ENCODE data around the gene EDEM2. TPM values are rescaled to one million over a fixed set of nuclear protein-coding genes. Genes with fewer than 3 reads are reported as not detected.
"Not testable (repeated sequence)": the region's sequence is repeated elsewhere in the genome, so short reads cannot be mapped to it uniquely, and the experiment has no call there.

The EDEM2 gene
- total and polyA plus RNA-seq, 11 donors: 6.0 to 30.3 (median 14.4) TPM

DNA sequence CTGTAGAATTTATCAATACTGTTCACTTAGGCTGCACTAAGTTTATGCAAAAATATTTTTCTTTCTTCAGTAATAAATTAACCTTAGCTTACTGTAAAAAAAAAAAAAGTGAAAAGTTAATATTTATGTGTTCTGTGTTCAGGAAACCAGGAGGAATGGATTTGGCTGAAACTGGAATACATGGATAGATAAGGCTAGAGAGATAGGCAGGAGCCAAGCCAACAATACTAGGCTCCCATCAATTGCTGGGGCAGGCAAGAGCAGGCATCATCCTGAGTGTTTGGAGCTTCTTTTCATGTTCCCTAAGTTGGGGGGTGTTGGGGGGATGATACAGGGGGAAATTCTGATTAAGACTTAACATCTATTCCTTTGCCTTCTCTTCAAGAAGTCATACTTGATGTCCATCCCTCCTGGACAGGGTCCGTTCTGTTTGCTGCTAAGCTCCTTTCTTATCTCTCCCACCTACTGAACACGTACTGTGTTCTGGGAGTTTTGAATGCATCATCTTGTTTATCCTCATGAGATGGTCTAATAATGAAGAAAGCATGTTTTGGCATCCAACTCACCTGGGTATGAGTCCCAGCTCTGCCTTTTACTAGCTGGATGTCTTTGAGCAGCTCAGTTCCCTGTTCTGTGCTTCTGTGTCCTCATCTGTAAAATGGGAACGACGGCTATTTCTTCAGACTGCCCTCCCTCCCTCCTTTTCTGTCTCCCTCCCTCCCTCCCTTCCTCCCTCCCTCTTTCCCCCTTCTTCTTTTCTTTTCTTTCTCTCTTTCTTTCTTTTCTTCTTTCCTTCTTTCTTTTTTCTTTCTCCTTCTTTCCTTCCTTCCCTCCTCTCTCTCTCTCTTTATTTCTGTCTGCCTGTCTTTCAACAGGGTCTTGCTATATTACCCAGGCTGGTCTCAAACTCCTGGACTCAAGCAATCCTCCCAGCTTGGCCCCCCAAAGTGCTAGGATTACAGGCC lies 18.4 kb upstream of the EDEM2 start:
- WGBS, 4 donors: 70 to 78% (median 72%) methylated on average over 4 of the region's 4 CpGs
- ATAC-seq: no peak
- H3K4me1 ChIP-seq: peaks cover 0 to 28% (median 16%) of the 10 kb centered on the region in 12 donors
- H3K4me3 ChIP-seq: no peak overlapping the region
- no peak for DNase-seq
- intact Hi-C loops (cut with DNase I): loop anchor here in 2 of 10 donors (2.0 to 5.0 kb wide), 2 partner anchors 37 to 73 kb away; partner anchors contain the start of gene TRPC4AP (in 1 of the 2)
- peaks cover 0 to 5% (median 0%) of the 10 kb centered on the region in 12 donors for H3K9me3 ChIP-seq
- H3K27me3 ChIP-seq: no peaks in the 10 kb centered on the region
- no peak for TF ChIP-seq POLR2A (IDR thresholded peaks at IDR 0.05)
- TF ChIP-seq, protein P1, sequence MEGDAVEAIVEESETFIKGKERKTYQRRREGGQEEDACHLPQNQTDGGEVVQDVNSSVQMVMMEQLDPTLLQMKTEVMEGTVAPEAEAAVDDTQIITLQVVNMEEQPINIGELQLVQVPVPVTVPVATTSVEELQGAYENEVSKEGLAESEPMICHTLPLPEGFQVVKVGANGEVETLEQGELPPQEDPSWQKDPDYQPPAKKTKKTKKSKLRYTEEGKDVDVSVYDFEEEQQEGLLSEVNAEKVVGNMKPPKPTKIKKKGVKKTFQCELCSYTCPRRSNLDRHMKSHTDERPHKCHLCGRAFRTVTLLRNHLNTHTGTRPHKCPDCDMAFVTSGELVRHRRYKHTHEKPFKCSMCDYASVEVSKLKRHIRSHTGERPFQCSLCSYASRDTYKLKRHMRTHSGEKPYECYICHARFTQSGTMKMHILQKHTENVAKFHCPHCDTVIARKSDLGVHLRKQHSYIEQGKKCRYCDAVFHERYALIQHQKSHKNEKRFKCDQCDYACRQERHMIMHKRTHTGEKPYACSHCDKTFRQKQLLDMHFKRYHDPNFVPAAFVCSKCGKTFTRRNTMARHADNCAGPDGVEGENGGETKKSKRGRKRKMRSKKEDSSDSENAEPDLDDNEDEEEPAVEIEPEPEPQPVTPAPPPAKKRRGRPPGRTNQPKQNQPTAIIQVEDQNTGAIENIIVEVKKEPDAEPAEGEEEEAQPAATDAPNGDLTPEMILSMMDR (IDR thresholded peaks at IDR 0.05): no peak
- no peaks in the 10 kb centered on the region for H3K36me3 ChIP-seq
- H3K27ac ChIP-seq: peak overlapping the region in 9 of 12 donors; percentile 2 to 57 (median 37)

DNA sequence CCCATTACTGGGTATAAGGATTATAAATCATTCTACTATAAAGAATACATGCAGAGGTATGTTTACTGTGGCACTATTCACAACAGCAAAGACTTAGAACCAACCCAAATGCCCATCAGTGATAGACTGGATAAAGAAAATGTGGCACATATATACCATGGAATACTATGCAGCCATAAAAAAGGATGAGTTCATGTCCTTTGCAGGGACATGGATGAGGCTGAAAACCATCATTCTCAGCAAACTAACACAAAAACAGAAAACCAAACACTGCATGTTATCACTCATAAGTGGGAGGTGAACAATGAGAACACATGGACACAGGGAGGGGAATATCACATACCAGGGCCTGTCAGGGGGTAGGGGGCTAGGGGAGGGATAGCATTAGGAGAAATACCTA lies 17.4 kb upstream of the EDEM2 start:
- DNase-seq; H3K4me3 ChIP-seq; H3K9me3 ChIP-seq; H3K27ac ChIP-seq; ATAC-seq; intact Hi-C loops (cut with DNase I); H3K27me3 ChIP-seq; H3K36me3 ChIP-seq: not testable (repeated sequence)
- H3K4me1 ChIP-seq: peaks cover 0 to 28% (median 16%) of the 10 kb centered on the region in 12 donors

DNA sequence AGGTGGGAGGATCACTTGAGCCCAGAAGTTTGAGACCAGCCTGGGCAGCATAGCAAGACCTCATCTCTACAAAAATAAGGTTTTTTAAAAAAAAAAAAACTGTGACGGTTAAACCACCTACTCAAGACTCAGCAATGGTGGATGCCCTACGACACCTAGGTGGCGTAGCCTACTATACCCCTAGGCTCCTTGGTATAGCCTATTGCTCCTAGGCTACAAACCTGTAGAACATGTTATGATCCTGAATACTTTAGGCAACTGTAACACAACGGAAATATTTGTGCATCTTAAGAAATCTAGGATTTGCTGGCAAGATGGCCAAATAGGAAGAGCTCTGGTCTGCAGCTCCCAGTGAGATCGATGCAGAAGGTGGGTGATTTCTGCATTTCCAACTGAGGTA lies 13.2 kb upstream of the EDEM2 start:
- WGBS, 4 donors: 91 to 97% (median 95%) methylated on average over 5 of the region's 5 CpGs
- H3K4me3 ChIP-seq; H3K27me3 ChIP-seq; intact Hi-C loops (cut with DNase I); H3K9me3 ChIP-seq; H3K36me3 ChIP-seq; ATAC-seq; H3K27ac ChIP-seq; H3K4me1 ChIP-seq; DNase-seq: not testable (repeated sequence)

DNA sequence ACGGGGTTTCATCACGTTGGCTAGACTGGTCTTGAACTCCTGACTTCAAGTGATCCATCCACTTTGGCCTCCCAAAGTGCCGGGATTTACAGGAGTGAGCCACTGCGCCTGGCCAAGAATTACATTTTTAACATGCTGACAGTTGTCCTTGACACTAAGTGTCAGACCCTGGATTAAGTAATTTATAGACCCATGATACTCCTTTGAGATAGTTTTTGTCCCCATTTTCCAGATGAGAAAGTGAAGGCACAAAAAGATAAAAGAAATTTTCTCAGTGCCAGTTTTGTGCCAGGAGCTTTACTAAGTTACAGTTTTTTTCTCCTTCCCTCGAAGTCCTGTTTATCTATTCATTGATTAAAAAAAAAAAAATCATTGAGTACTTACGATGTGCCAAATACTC lies 9.8 kb upstream of the EDEM2 start:
- intact Hi-C loops (cut with DNase I): no loop called here
- Histone ChIP-seq H3K4me1 (peaks cover 0 to 6% (median 0%) of the 10 kb centered on the region in 12 donors), H3K27me3 (no peaks in the 10 kb centered on the region), H3K9me3 (no peaks in the 10 kb centered on the region), H3K4me3 (no peak overlapping the region), H3K36me3 (no peaks in the 10 kb centered on the region), H3K27ac (no peak overlapping the region)
- 88 to 95% (median 91%) methylated on average over 6 of the region's 6 CpGs for WGBS, 4 donors
- TF ChIP-seq, protein P1 (IDR thresholded peaks at IDR 0.05): no peak
- no peak for TF ChIP-seq POLR2A (IDR thresholded peaks at IDR 0.05)
- DNase-seq: no peak
- ATAC-seq: no peak

DNA sequence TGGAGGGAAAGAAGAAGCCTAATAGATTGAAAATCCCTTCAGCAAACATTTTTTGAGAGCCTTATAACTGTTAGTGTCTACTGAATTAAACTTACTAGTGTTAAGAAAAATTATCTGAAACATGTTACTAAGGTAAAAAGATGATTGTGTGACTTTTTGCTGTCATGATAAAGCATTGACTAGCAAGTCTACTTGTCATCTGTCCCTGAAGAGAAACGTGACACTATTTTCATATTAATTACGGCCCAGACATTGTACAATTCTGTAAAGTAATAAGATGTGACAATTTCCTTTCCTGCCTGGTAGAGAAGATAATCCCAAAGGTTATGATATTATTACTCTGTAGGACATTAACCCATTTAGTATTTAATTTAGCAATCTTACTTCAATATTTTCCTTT lies 8.8 kb upstream of the EDEM2 start:
- DNase-seq (no peak), ATAC-seq (no peak)
- intact Hi-C loops (cut with DNase I): no loop called here
- no peaks in the 10 kb centered on the region for H3K27me3 ChIP-seq
- peaks cover 0 to 11% (median 5%) of the 10 kb centered on the region in 12 donors for H3K4me1 ChIP-seq
- H3K9me3 ChIP-seq: no peaks in the 10 kb centered on the region
- 78 to 84% (median 81%) methylated on average over 2 of the region's 2 CpGs for WGBS, 4 donors
- TF ChIP-seq, protein P1 (IDR thresholded peaks at IDR 0.05): no peak
- TF ChIP-seq POLR2A (IDR thresholded peaks at IDR 0.05): no peak
- H3K36me3 ChIP-seq: no peaks in the 10 kb centered on the region
- no peak overlapping the region for H3K27ac ChIP-seq
- no peak overlapping the region for H3K4me3 ChIP-seq

All from heart left ventricle (tissue), 16 donors.